ENCODE data around the gene HIGD1B. TPM values are rescaled to one million over a fixed set of nuclear protein-coding genes. Genes with fewer than 3 reads are reported as not detected.
"Not testable (repeated sequence)": the region's sequence is repeated elsewhere in the genome, so short reads cannot be mapped to it uniquely, and the experiment has no call there.

HIGD1B gene
- total and polyA plus RNA-seq, 4 donors = 3.0 to 25.4 (median 18.0) TPM

- Histone ChIP-seq H3K4me1 (ENCODE audit: control insufficient read depth in 5 of 5, insufficient read depth in 5 of 5, low read length in 5 of 5) (peaks cover 0 to 13% (median 0%) of the 10 kb centered on the region in 5 donors), H3K36me3 (ENCODE audit: control insufficient read depth in 4 of 4, insufficient read depth in 4 of 4, low read length in 4 of 4) (no peaks in the 10 kb centered on the region), H3K27ac (ENCODE audit: low read depth in 1 of 2, low read length in 1 of 2) (peak overlapping the region in 1 of 2 donors; percentile 49), H3K4me3 (no peak overlapping the region), H3K9ac (ENCODE audit: insufficient read depth in 1 of 2, low read length in 2 of 2) (peak overlapping the region in 1 of 2 donors; percentile 26), H3K27me3 (ENCODE audit: control insufficient read depth in 3 of 3, insufficient read depth in 3 of 3, low read length in 2 of 3) (no peaks in the 10 kb centered on the region), H3K9me3 (ENCODE audit: control insufficient read depth in 4 of 4, insufficient read depth in 3 of 4, low read length in 3 of 4) (no peaks in the 10 kb centered on the region)
- DNase-seq (peak; percentile 43 to 77 (median 66)), ATAC-seq (ENCODE audit: insufficient read depth, low FRiP score) (no peak)
- 58 to 66% methylated on average over 7 of the region's 7 CpGs for WGBS, 2 donors
- no peak for TF ChIP-seq CTCF (IDR thresholded peaks at IDR 0.05; ENCODE audit: control extremely low read depth, extremely low read depth)
These were observed 27.0 kb upstream of the HIGD1B start for GRCh38 chr17:44820631-44821212.

- not testable (repeated sequence) for H3K36me3 ChIP-seq (ENCODE audit: control insufficient read depth in 4 of 4, insufficient read depth in 4 of 4, low read length in 4 of 4); H3K27ac ChIP-seq (ENCODE audit: low read depth in 1 of 2, low read length in 1 of 2); ATAC-seq (ENCODE audit: insufficient read depth, low FRiP score); H3K27me3 ChIP-seq (ENCODE audit: control insufficient read depth in 3 of 3, insufficient read depth in 3 of 3, low read length in 2 of 3); DNase-seq; H3K9me3 ChIP-seq (ENCODE audit: control insufficient read depth in 4 of 4, insufficient read depth in 3 of 4, low read length in 3 of 4); H3K4me3 ChIP-seq; H3K9ac ChIP-seq (ENCODE audit: insufficient read depth in 1 of 2, low read length in 2 of 2)
- 94 to 97% methylated on average over 9 of the region's 9 CpGs for WGBS, 2 donors
- H3K4me1 ChIP-seq (ENCODE audit: control insufficient read depth in 5 of 5, insufficient read depth in 5 of 5, low read length in 5 of 5) = peaks cover 0 to 22% (median 5%) of the 10 kb centered on the region in 5 donors
These were observed 22.4 kb upstream of the HIGD1B start for GRCh38 chr17:44825236-44825635.

GRCh38 chr17:44826123-44826790, 21.4 kb upstream of the HIGD1B start:
- ATAC-seq (ENCODE audit: insufficient read depth, low FRiP score) = no peak
- no peak for DNase-seq
- no peaks in the 10 kb centered on the region for H3K27me3 ChIP-seq (ENCODE audit: control insufficient read depth in 3 of 3, insufficient read depth in 3 of 3, low read length in 2 of 3)

More at GRCh38 chr17:44826123-44826790, 21.4 kb upstream of the HIGD1B start:
- TF ChIP-seq CTCF (IDR thresholded peaks at IDR 0.05; ENCODE audit: control extremely low read depth, extremely low read depth) = no peak
- H3K27ac ChIP-seq (ENCODE audit: low read depth in 1 of 2, low read length in 1 of 2) = no peak overlapping the region
- no peaks in the 10 kb centered on the region for H3K36me3 ChIP-seq (ENCODE audit: control insufficient read depth in 4 of 4, insufficient read depth in 4 of 4, low read length in 4 of 4)
- no peaks in the 10 kb centered on the region for H3K9me3 ChIP-seq (ENCODE audit: control insufficient read depth in 4 of 4, insufficient read depth in 3 of 4, low read length in 3 of 4)
- 88 to 92% methylated on average over 15 of the region's 15 CpGs for WGBS, 2 donors
- peaks cover 0 to 20% (median 5%) of the 10 kb centered on the region in 5 donors for H3K4me1 ChIP-seq (ENCODE audit: control insufficient read depth in 5 of 5, insufficient read depth in 5 of 5, low read length in 5 of 5)
- H3K4me3 ChIP-seq = no peak overlapping the region
- no peak overlapping the region for H3K9ac ChIP-seq (ENCODE audit: insufficient read depth in 1 of 2, low read length in 2 of 2)

Data from lung (tissue), 12 donors.